Endodermal cell (in vitro differentiated cells): ENCODE measurements around the gene ZBTB7C. TPM values are rescaled to one million over a fixed set of nuclear protein-coding genes. Genes with fewer than 3 reads are reported as not detected.

Source experiments
- DNase-seq: peaks from one replicate; pipeline ENCODE4 v3.0.0-alpha.2; 2017
- H3K27ac ChIP-seq: 2 replicates; pipeline ENCODE4 v1.5.1; 2013; ENCODE audit warnings: mild to moderate bottlenecking, low read depth, low read length, moderate library complexity
- H3K27me3 ChIP-seq: 2 replicates; pipeline ENCODE4 v1.6.1; 2013; ENCODE audit warnings: mild to moderate bottlenecking, low read length, moderate library complexity; ENCODE audit not compliant: insufficient read depth, control insufficient read depth, poor library complexity, severe bottlenecking
- H3K36me3 ChIP-seq: 2 replicates; pipeline ENCODE4 v1.7.0; 2013; ENCODE audit warnings: mild to moderate bottlenecking, low read length, moderate library complexity; ENCODE audit not compliant: control insufficient read depth, insufficient read depth
- H3K4me1 ChIP-seq: one replicate; pipeline ENCODE4 v1.7.0; 2013; ENCODE audit warnings: low read length; ENCODE audit not compliant: control insufficient read depth, insufficient read depth
- H3K4me3 ChIP-seq: 2 replicates; pipeline ENCODE4 v1.5.1; 2013; ENCODE audit warnings: mild to moderate bottlenecking, low read length, moderate library complexity
- H3K9ac ChIP-seq: 2 replicates; pipeline ENCODE4 v1.6.1; 2013; ENCODE audit warnings: mild to moderate bottlenecking, low read length, moderate library complexity; ENCODE audit not compliant: poor library complexity, severe bottlenecking; ENCODE audit errors: extremely low read depth
- H3K9me3 ChIP-seq: 2 replicates; pipeline ENCODE4 v1.6.1; 2013; ENCODE audit warnings: mild to moderate bottlenecking, low read length, moderate library complexity; ENCODE audit not compliant: control insufficient read depth
- H3K27ac Mint-ChIP-seq: 2 replicates; pipeline ENCODE4 v1.8.0; 2020; ENCODE audit warnings: mixed read lengths
- H3K27me3 Mint-ChIP-seq: 2 replicates; pipeline ENCODE4 v1.8.0; 2021; ENCODE audit warnings: mild to moderate bottlenecking, mixed read lengths; ENCODE audit not compliant: insufficient read depth
- H3K36me3 Mint-ChIP-seq: 2 replicates; pipeline ENCODE4 v1.8.0; 2020; ENCODE audit warnings: low read depth, mixed read lengths
- H3K4me1 Mint-ChIP-seq: 2 replicates; pipeline ENCODE4 v1.8.0; 2020; ENCODE audit warnings: mixed read lengths
- H3K4me3 Mint-ChIP-seq: 2 replicates; pipeline ENCODE4 v1.8.0; 2020; ENCODE audit warnings: mild to moderate bottlenecking, moderate library complexity, mixed read lengths
- H3K9me3 Mint-ChIP-seq: 2 replicates; pipeline ENCODE4 v1.8.0; 2020; ENCODE audit warnings: mild to moderate bottlenecking, mixed read lengths
- WGBS, 2 experiments: methylation state at CpG; one replicate each; pipeline versions ENCODE4 v1.1.5 to v1.1.7; 2013; ENCODE audit warnings: missing lambda C conversion rate in 2 of 2, mixed read lengths in 1 of 2; ENCODE audit not compliant: insufficient coverage in 1 of 2, insufficient read length in 1 of 2; 5-methylcytosine and 5-hydroxymethylcytosine counted together
- total RNA-seq, 2 donors: library from RNA; stranded (reverse); fragmentation: NEBNext Ultra II Directional in 1 of 2; extraction: Animal tissue kit (Norgen Biotek cat#: 25700) in 1 of 2; gene quantifications; 2 replicates in 1 of 2; 3 replicates in 1 of 2; pipeline ENCODE4 v1.2.1, GENCODE V29; 2021
- TF ChIP-seq, protein P1 (sequence below): fragments of 200-600 bp; sonication (generic); conservative IDR thresholded peaks from 2 replicates; pipeline ENCODE4 v1.5.0; 2021; ENCODE audit warnings: antibody characterized with exemption, mild to moderate bottlenecking

The ZBTB7C gene
- total RNA-seq, 2 donors from 2014 or later: 0.31 to 0.62 TPM

DNA sequence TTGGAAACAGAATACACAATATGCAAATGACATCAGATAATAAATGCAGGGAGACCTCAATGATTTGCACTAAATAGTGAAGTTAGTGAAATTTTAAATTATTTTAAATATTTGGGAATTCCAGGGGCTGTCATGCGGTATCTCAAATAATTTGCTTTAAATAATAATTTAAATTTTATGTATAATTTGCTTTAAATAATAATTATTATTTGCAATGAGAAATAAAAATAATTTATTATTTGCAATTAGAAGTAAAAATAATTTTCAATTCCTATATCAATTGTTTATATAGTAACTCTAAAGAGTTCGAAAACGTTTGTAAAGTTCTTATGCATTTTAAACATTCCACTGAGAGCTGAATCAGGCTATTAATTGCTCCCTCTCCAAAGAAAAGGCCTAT, 226.4 kb downstream of the ZBTB7C start:
- Mint-ChIP-seq H3K27ac (no peak overlapping the region), H3K4me3 (no peak overlapping the region), H3K9me3 (no peaks in the 10 kb centered on the region), H3K27me3 (peaks cover 21% of the 10 kb centered on the region), H3K4me1 (no peaks in the 10 kb centered on the region), H3K36me3 (no peaks in the 10 kb centered on the region)
- H3K9me3 ChIP-seq: no peaks in the 10 kb centered on the region
- 75 to 84% methylated on average over 2 of the region's 3 CpGs for WGBS, 2 experiments
- H3K36me3 ChIP-seq: no peaks in the 10 kb centered on the region
- H3K27ac ChIP-seq: no peak overlapping the region
- no peak overlapping the region for H3K9ac ChIP-seq
- no peak overlapping the region for H3K4me3 ChIP-seq
- TF ChIP-seq, protein P1, sequence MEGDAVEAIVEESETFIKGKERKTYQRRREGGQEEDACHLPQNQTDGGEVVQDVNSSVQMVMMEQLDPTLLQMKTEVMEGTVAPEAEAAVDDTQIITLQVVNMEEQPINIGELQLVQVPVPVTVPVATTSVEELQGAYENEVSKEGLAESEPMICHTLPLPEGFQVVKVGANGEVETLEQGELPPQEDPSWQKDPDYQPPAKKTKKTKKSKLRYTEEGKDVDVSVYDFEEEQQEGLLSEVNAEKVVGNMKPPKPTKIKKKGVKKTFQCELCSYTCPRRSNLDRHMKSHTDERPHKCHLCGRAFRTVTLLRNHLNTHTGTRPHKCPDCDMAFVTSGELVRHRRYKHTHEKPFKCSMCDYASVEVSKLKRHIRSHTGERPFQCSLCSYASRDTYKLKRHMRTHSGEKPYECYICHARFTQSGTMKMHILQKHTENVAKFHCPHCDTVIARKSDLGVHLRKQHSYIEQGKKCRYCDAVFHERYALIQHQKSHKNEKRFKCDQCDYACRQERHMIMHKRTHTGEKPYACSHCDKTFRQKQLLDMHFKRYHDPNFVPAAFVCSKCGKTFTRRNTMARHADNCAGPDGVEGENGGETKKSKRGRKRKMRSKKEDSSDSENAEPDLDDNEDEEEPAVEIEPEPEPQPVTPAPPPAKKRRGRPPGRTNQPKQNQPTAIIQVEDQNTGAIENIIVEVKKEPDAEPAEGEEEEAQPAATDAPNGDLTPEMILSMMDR: no peak
- no peaks in the 10 kb centered on the region for H3K4me1 ChIP-seq
- no peak for DNase-seq
- no peaks in the 10 kb centered on the region for H3K27me3 ChIP-seq

DNA sequence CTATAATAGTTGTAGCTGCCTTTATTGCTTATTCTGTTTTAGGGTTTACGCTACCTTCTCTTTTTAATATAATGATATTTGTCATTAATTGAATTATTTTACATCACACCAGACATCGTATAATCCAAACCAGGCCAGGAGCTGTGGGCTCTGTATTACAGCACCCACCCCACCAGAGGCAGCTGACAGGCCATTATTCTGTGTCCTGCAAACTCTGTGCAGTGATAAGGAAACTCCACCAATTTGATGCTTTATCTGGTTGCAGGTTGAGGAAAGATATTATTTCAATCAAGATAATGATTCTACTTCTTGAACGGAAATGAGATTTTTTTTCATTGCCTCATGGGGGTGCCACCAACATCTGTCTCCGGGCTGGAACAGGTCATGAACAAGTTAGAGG, 227.3 kb downstream of the ZBTB7C start:
- Histone ChIP-seq H3K27me3 (no peaks in the 10 kb centered on the region), H3K9me3 (no peaks in the 10 kb centered on the region), H3K36me3 (no peaks in the 10 kb centered on the region), H3K4me1 (no peaks in the 10 kb centered on the region), H3K4me3 (no peak overlapping the region), H3K9ac (no peak overlapping the region), H3K27ac (no peak overlapping the region)
- Mint-ChIP-seq H3K4me1 (no peaks in the 10 kb centered on the region), H3K27ac (no peak overlapping the region), H3K36me3 (no peaks in the 10 kb centered on the region), H3K27me3 (peaks cover 21% of the 10 kb centered on the region), H3K4me3 (no peak overlapping the region), H3K9me3 (no peaks in the 10 kb centered on the region)
- DNase-seq: no peak
- TF ChIP-seq, protein P1: no peak
- 86 to 91% methylated on average over 3 of the region's 4 CpGs for WGBS, 2 experiments

DNA sequence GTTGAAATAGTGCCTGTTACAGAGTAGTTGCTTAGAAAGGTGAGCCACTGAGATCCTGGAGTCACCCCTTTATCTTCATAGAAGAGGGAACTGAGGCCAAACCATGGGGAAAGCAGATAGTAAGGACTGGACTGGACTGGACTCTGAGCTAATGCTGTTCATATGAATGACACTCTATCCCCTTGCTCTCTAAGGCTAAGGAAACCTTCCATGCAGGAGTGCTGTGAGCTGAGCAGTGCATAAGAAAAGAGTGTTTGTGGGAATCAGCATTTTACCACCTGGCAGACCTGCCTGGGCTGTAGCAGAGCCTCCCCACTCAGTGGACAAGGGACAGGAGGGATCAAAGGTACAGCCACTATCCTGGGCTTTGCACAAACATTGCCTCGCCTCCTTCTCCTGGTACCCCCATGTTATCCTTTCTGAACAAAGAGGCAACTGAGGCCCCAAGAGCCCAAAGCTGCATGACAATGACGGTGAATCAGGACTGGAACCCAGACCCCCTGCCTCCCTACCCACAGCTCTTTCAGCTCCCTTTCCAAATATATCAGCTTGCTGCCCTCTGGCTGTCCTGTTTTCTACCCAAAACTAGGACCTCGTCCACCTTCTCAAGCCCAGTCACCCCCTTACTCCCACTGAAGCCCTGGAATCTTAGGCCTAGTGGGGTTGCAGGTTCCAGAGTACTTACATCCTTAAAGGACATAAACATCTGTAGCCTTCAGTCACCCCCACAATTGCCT, 227.9 kb downstream of the ZBTB7C start:
- no peak overlapping the region for H3K4me3 Mint-ChIP-seq
- Histone ChIP-seq H3K9ac (no peak overlapping the region), H3K4me1 (no peaks in the 10 kb centered on the region), H3K9me3 (no peaks in the 10 kb centered on the region), H3K4me3 (no peak overlapping the region), H3K27me3 (no peaks in the 10 kb centered on the region), H3K36me3 (no peaks in the 10 kb centered on the region), H3K27ac (no peak overlapping the region)
- no peak for DNase-seq
- peaks cover 21% of the 10 kb centered on the region for H3K27me3 Mint-ChIP-seq
- TF ChIP-seq, protein P1: no peak
- H3K27ac Mint-ChIP-seq: no peak overlapping the region
- H3K9me3 Mint-ChIP-seq: no peaks in the 10 kb centered on the region
- 80 to 100% methylated on average over 1 to 3 of the region's 3 CpGs for WGBS, 2 experiments
- H3K4me1 Mint-ChIP-seq: no peaks in the 10 kb centered on the region
- no peaks in the 10 kb centered on the region for H3K36me3 Mint-ChIP-seq
